ENCODE data around the gene ZNF124.
"Not testable (repeated sequence)": the region's sequence is repeated elsewhere in the genome, so short reads cannot be mapped to it uniquely, and the experiment has no call there.

- TF ChIP-seq CTCF, POLR2A (IDR thresholded peaks at IDR 0.05): not testable (repeated sequence)
Observed at GRCh38 chr1:247171875-247172563, at the start of gene ZNF124.

Data from lower leg skin (tissue), 3 donors.